Measurements from ENCODE around the gene WNT7B.
A peak's percentile ranks its signal among the peaks of the same experiment; 100 is the strongest.

WNT7B gene

GRCh38 chr22:45926433-45926832 is 50.5 kb downstream of the WNT7B start:
- Mint-ChIP-seq H3K27ac (no peak overlapping the region), H3K27me3 (ENCODE audit: low read depth, poor library complexity) (peaks cover 9% of the 10 kb centered on the region), H3K36me3 (ENCODE audit: low read depth) (no peaks in the 10 kb centered on the region), H3K9me3 (no peaks in the 10 kb centered on the region), H3K4me3 (no peak overlapping the region), H3K4me1 (peaks cover 11% of the 10 kb centered on the region)
- no peak for TF ChIP-seq CTCF (IDR thresholded peaks at IDR 0.05)
- no peak for DNase-seq

GRCh38 chr22:45925811-45926351 is 51.1 kb downstream of the WNT7B start:
- Mint-ChIP-seq H3K4me3 (no peak overlapping the region), H3K4me1 (peaks cover 11% of the 10 kb centered on the region), H3K27ac (no peak overlapping the region), H3K36me3 (ENCODE audit: low read depth) (no peaks in the 10 kb centered on the region), H3K27me3 (ENCODE audit: low read depth, poor library complexity) (peaks cover 9% of the 10 kb centered on the region), H3K9me3 (no peaks in the 10 kb centered on the region)
- no peak for TF ChIP-seq CTCF (IDR thresholded peaks at IDR 0.05)
- no peak for DNase-seq

- H3K9me3 Mint-ChIP-seq, result no peaks in the 10 kb centered on the region
- no peaks in the 10 kb centered on the region for H3K36me3 Mint-ChIP-seq (ENCODE audit: low read depth)
- no peak overlapping the region for H3K4me3 Mint-ChIP-seq
- peaks cover 11% of the 10 kb centered on the region for H3K4me1 Mint-ChIP-seq
- no peak for TF ChIP-seq CTCF (IDR thresholded peaks at IDR 0.05)
- DNase-seq, result peak; percentile 40
- H3K27ac Mint-ChIP-seq, result no peak overlapping the region
- H3K27me3 Mint-ChIP-seq (ENCODE audit: low read depth, poor library complexity), result peaks cover 9% of the 10 kb centered on the region
These were observed 53.1 kb downstream of the WNT7B start for GRCh38 chr22:45923835-45924234.

GRCh38 chr22:45923212-45923611 is 53.8 kb downstream of the WNT7B start:
- no peak overlapping the region for H3K27ac Mint-ChIP-seq
- no peaks in the 10 kb centered on the region for H3K36me3 Mint-ChIP-seq (ENCODE audit: low read depth)
- no peak for DNase-seq
- TF ChIP-seq CTCF (IDR thresholded peaks at IDR 0.05), result no peak
- no peaks in the 10 kb centered on the region for H3K9me3 Mint-ChIP-seq
- no peak overlapping the region for H3K4me3 Mint-ChIP-seq
- H3K4me1 Mint-ChIP-seq, result peaks cover 11% of the 10 kb centered on the region
- H3K27me3 Mint-ChIP-seq (ENCODE audit: low read depth, poor library complexity), result peaks cover 9% of the 10 kb centered on the region

GRCh38 chr22:45922661-45923060 is 54.3 kb downstream of the WNT7B start:
- Mint-ChIP-seq H3K27me3 (ENCODE audit: low read depth, poor library complexity) (peaks cover 9% of the 10 kb centered on the region), H3K4me3 (no peak overlapping the region)

More at GRCh38 chr22:45922661-45923060, 54.3 kb downstream of the WNT7B start:
- H3K36me3 Mint-ChIP-seq (ENCODE audit: low read depth), result no peaks in the 10 kb centered on the region
- peaks cover 11% of the 10 kb centered on the region for H3K4me1 Mint-ChIP-seq
- H3K27ac Mint-ChIP-seq, result no peak overlapping the region
- no peak for TF ChIP-seq CTCF (IDR thresholded peaks at IDR 0.05)
- no peaks in the 10 kb centered on the region for H3K9me3 Mint-ChIP-seq
- DNase-seq, result no peak

All from nephron progenitor cell (in vitro differentiated cells).